Aorta (tissue), 5 donors: ENCODE measurements around the gene BDP1. TPM values are rescaled to one million over a fixed set of nuclear protein-coding genes. Genes with fewer than 3 reads are reported as not detected.
"Not testable (repeated sequence)": the region's sequence is repeated elsewhere in the genome, so short reads cannot be mapped to it uniquely, and the experiment has no call there.

Experiments
- ATAC-seq: fragments of 200-7000 bp; cut with Tn5 transposase; one replicate; pipeline ENCODE4 v1.9.1; 2022; ENCODE audit warnings: moderate library complexity; ENCODE audit not compliant: low FRiP score
- DNase-seq, 2 donors: peaks; one replicate each; pipeline ENCODE4 v3.0.0-alpha.2; 2020
- H3K27ac ChIP-seq, 2 donors: one replicate each; pipeline ENCODE4 v1.5.1; 2013; ENCODE audit warnings: low read length in 2 of 2, mild to moderate bottlenecking in 2 of 2, moderate library complexity in 2 of 2, control low read depth in 1 of 2, inconsistent platforms in 1 of 2, low read depth in 1 of 2
- H3K27me3 ChIP-seq, 2 donors: one replicate each; pipeline ENCODE4 v1.6.1; 2013; ENCODE audit warnings: control low read depth in 1 of 2, low read length in 1 of 2, mild to moderate bottlenecking in 1 of 2, moderate library complexity in 1 of 2; ENCODE audit not compliant: insufficient read depth in 2 of 2, control insufficient read depth in 1 of 2
- H3K36me3 ChIP-seq, 2 donors: one replicate each; pipeline ENCODE4 v1.6.1; 2013; ENCODE audit warnings: control low read depth in 1 of 2, low read length in 1 of 2, mild to moderate bottlenecking in 1 of 2; ENCODE audit not compliant: insufficient read depth in 2 of 2, control insufficient read depth in 1 of 2
- H3K4me1 ChIP-seq, 2 donors: one replicate each; pipeline ENCODE4 v1.6.1; 2013; ENCODE audit warnings: low read length in 2 of 2, control low read depth in 1 of 2, mild to moderate bottlenecking in 1 of 2, moderate library complexity in 1 of 2; ENCODE audit not compliant: insufficient read depth in 2 of 2, control insufficient read depth in 1 of 2
- H3K4me3 ChIP-seq, 2 donors: one replicate each; pipeline ENCODE4 v1.5.1; 2013; ENCODE audit warnings: low read length in 2 of 2, control low read depth in 1 of 2, mild to moderate bottlenecking in 1 of 2
- H3K9me3 ChIP-seq: one replicate; pipeline ENCODE4 v1.6.1; 2013; ENCODE audit warnings: mild to moderate bottlenecking, low read length; ENCODE audit not compliant: control insufficient read depth
- WGBS, 2 donors: extraction: QIAGEN DNeasy Blood & Tissue Kit; methylation state at CpG; one replicate each; pipeline ENCODE4 v1.1.7; 2013; 5-methylcytosine and 5-hydroxymethylcytosine counted together
- intact Hi-C, 2 donors: fragments of 100-400 bp; cut with DNase I; formaldehyde crosslinking; loops; one replicate each; pipeline versions ENCODE4 v1.14.2 to v1.15.0; 2022
- polyA plus RNA-seq, 2 donors: library from polyadenylated mRNA; stranded (reverse); fragments of 200-250 nt; gene quantifications; one replicate each; pipeline ENCODE4 v1.2.3, GENCODE V29; 2013
- total RNA-seq, 2 donors: library from RNA; stranded (reverse); fragmentation: NEBNext Ultra II Directional; extraction: Animal tissue kit (Norgen Biotek cat#: 25700); gene quantifications; one replicate each; pipeline ENCODE4 v1.2.1, GENCODE V29; 2021
- donor health status: healthy with polysubstance abuse.
- donor health status: Bipolar disorder and iron deficiency.
- donor health status: DM: no; HTN: no; CAD: no.
- donor health status: DM: no; HTN: no; CAD: no.
- donor health status: DM: yes; HTN: yes; CAD: no.

BDP1 gene
- total and polyA plus RNA-seq, 4 donors = 7.0 to 32.2 (median 20.2) TPM

GRCh38 chr5:71483355-71483754, 27.9 kb downstream of the BDP1 start:
- no peak overlapping the region for H3K27ac ChIP-seq
- no peaks in the 10 kb centered on the region for H3K9me3 ChIP-seq
- WGBS, 2 donors = 67 to 73% methylated on average over 2 of the region's 2 CpGs
- no peak for DNase-seq
- H3K4me1 ChIP-seq = no peaks in the 10 kb centered on the region
- intact Hi-C loops = no loop called here
- H3K36me3 ChIP-seq = peaks cover 0 to 3% of the 10 kb centered on the region in 2 donors
- no peak overlapping the region for H3K4me3 ChIP-seq
- no peaks in the 10 kb centered on the region for H3K27me3 ChIP-seq
- ATAC-seq = no peak

GRCh38 chr5:71492817-71493615, 37.6 kb downstream of the BDP1 start:
- no peak overlapping the region for H3K4me3 ChIP-seq
- 94% methylated on average over 5 of the region's 5 CpGs for WGBS, 2 donors
- H3K27ac ChIP-seq = no peak overlapping the region
- intact Hi-C loops = no loop called here
- no peaks in the 10 kb centered on the region for H3K4me1 ChIP-seq
- DNase-seq (no peak), ATAC-seq (no peak)
- H3K27me3 ChIP-seq = no peaks in the 10 kb centered on the region
- H3K9me3 ChIP-seq = no peaks in the 10 kb centered on the region
- H3K36me3 ChIP-seq = no peaks in the 10 kb centered on the region

GRCh38 chr5:71494202-71494601, 38.8 kb downstream of the BDP1 start:
- H3K27ac ChIP-seq, intact Hi-C loops, H3K9me3 ChIP-seq, H3K4me3 ChIP-seq, DNase-seq, H3K36me3 ChIP-seq, H3K4me1 ChIP-seq, H3K27me3 ChIP-seq, ATAC-seq: not testable (repeated sequence)
- WGBS, 2 donors = 80 to 81% methylated on average over 4 of the region's 4 CpGs

GRCh38 chr5:71498756-71499155, 43.3 kb downstream of the BDP1 start:
- ATAC-seq, DNase-seq, H3K9me3 ChIP-seq, H3K36me3 ChIP-seq, H3K27me3 ChIP-seq, intact Hi-C loops, H3K4me3 ChIP-seq, H3K27ac ChIP-seq, H3K4me1 ChIP-seq: not testable (repeated sequence)
- WGBS, 2 donors = 91 to 94% methylated on average over 9 of the region's 9 CpGs

GRCh38 chr5:71503536-71503935, 48.1 kb downstream of the BDP1 start:
- peaks cover 0 to 4% of the 10 kb centered on the region in 2 donors for H3K36me3 ChIP-seq
- H3K4me3 ChIP-seq = no peak overlapping the region
- 96% methylated on average over 2 of the region's 2 CpGs for WGBS, 2 donors
- no peaks in the 10 kb centered on the region for H3K27me3 ChIP-seq
- no peaks in the 10 kb centered on the region for H3K9me3 ChIP-seq
- no peaks in the 10 kb centered on the region for H3K4me1 ChIP-seq
- DNase-seq = no peak
- ATAC-seq = no peak
- H3K27ac ChIP-seq = no peak overlapping the region
- intact Hi-C loops = no loop called here

- intact Hi-C loops = no loop called here
- Histone ChIP-seq H3K4me3 (no peak overlapping the region), H3K27me3 (no peaks in the 10 kb centered on the region), H3K9me3 (no peaks in the 10 kb centered on the region), H3K27ac (no peak overlapping the region), H3K36me3 (peaks cover 0 to 3% of the 10 kb centered on the region in 2 donors), H3K4me1 (no peaks in the 10 kb centered on the region)
- ATAC-seq = no peak
- DNase-seq = no peak
- WGBS, 2 donors = 39 to 66% methylated on average over 1 of the region's 1 CpG
Observed at GRCh38 chr5:71522151-71522550, 66.7 kb downstream of the BDP1 start.

- H3K27ac ChIP-seq, H3K27me3 ChIP-seq, H3K4me3 ChIP-seq, intact Hi-C loops, H3K36me3 ChIP-seq, H3K4me1 ChIP-seq, ATAC-seq, H3K9me3 ChIP-seq: not testable (repeated sequence)
- DNase-seq = peak in 1 of 2 donors; percentile 36
- 97 to 98% methylated on average over 11 to 26 of the region's 26 CpGs for WGBS, 2 donors
Observed at GRCh38 chr5:71525611-71526010, 70.2 kb downstream of the BDP1 start.

GRCh38 chr5:71528206-71528605, 72.8 kb downstream of the BDP1 start:
- no peaks in the 10 kb centered on the region for H3K9me3 ChIP-seq
- no peak overlapping the region for H3K27ac ChIP-seq
- intact Hi-C loops = no loop called here
- H3K36me3 ChIP-seq = peaks cover 0 to 3% of the 10 kb centered on the region in 2 donors
- DNase-seq (no peak), ATAC-seq (no peak)
- no peaks in the 10 kb centered on the region for H3K27me3 ChIP-seq
- no peak overlapping the region for H3K4me3 ChIP-seq
- H3K4me1 ChIP-seq = no peaks in the 10 kb centered on the region
- 69 to 70% methylated on average over 3 of the region's 3 CpGs for WGBS, 2 donors

GRCh38 chr5:71529682-71530081, 74.2 kb downstream of the BDP1 start:
- H3K27me3 ChIP-seq = no peaks in the 10 kb centered on the region
- DNase-seq (no peak), ATAC-seq (no peak)
- H3K27ac ChIP-seq = no peak overlapping the region
- H3K4me3 ChIP-seq = no peak overlapping the region
- no peaks in the 10 kb centered on the region for H3K4me1 ChIP-seq
- no peaks in the 10 kb centered on the region for H3K36me3 ChIP-seq
- H3K9me3 ChIP-seq = no peaks in the 10 kb centered on the region
- intact Hi-C loops = no loop called here
- 87 to 90% methylated on average over 1 of the region's 1 CpG for WGBS, 2 donors
